HepG2 (cell line): ENCODE data around the gene ELL. TPM values are rescaled to one million over a fixed set of nuclear protein-coding genes. Genes with fewer than 3 reads are reported as not detected.

Source experiments
- ATF3 ChIP-seq: sonication (generic); formaldehyde crosslinking; IDR thresholded peaks from 2 replicates; pipeline ENCODE4 v1.4.0; 2020; ENCODE audit warnings: missing genetic modification reagents
- BATF2 ChIP-seq: sonication (generic); formaldehyde crosslinking; IDR thresholded peaks from 2 replicates; pipeline ENCODE4 v1.8.0; 2022; ENCODE audit warnings: mild to moderate bottlenecking, missing genetic modification reagents, moderate library complexity
- BRCA1 ChIP-seq: sonication (generic); formaldehyde crosslinking; IDR thresholded peaks from 2 replicates; pipeline ENCODE4 v1.4.0; 2020; ENCODE audit warnings: missing genetic modification reagents
- GLI4 ChIP-seq: sonication (generic); formaldehyde crosslinking; IDR thresholded peaks from 2 replicates; pipeline ENCODE4 v1.5.1; 2020; ENCODE audit warnings: missing genetic modification reagents, mild to moderate bottlenecking, moderate library complexity, borderline replicate concordance
- GPN1 ChIP-seq: sonication (generic); formaldehyde crosslinking; IDR thresholded peaks from 2 replicates; pipeline ENCODE4 v1.5.1; 2020; ENCODE audit warnings: missing genetic modification reagents, borderline replicate concordance
- HIC2 ChIP-seq: sonication (generic); formaldehyde crosslinking; IDR thresholded peaks from 2 replicates; pipeline ENCODE4 v1.9.0; 2022; ENCODE audit warnings: low read depth, missing genetic modification reagents
- HOMEZ ChIP-seq: IDR thresholded peaks from 2 replicates; pipeline ENCODE4 v1.6.1; 2016; ENCODE audit warnings: low read depth
- PRDM15 ChIP-seq: sonication (generic); formaldehyde crosslinking; IDR thresholded peaks from 2 replicates; pipeline ENCODE4 v1.4.0; 2020; ENCODE audit warnings: missing genetic modification reagents
- RFX3 ChIP-seq: IDR thresholded peaks from 2 replicates; pipeline ENCODE4 v1.6.1; 2016; ENCODE audit warnings: missing biosample characterization, missing genetic modification reagents
- RXRA ChIP-seq: sonication (generic); formaldehyde crosslinking; IDR thresholded peaks from 2 replicates; pipeline ENCODE4 v1.5.1; 2020; ENCODE audit warnings: missing genetic modification reagents
- UBTF ChIP-seq: sonication (generic); formaldehyde crosslinking; IDR thresholded peaks from 2 replicates; pipeline ENCODE4 v1.4.0; 2020; ENCODE audit warnings: mild to moderate bottlenecking, missing genetic modification reagents
- YY1 ChIP-seq: IDR thresholded peaks from 2 replicates; pipeline ENCODE4 v1.6.1; 2011; ENCODE audit warnings: low read length, low read depth, moderate library complexity, mild to moderate bottlenecking; ENCODE audit not compliant: insufficient read depth, insufficient replicate concordance
- ZFP37 ChIP-seq: sonication (generic); formaldehyde crosslinking; IDR thresholded peaks from 2 replicates; pipeline ENCODE4 v1.4.0; 2020; ENCODE audit warnings: missing genetic modification reagents, borderline replicate concordance
- ZNF709 ChIP-seq: sonication (generic); formaldehyde crosslinking; IDR thresholded peaks from 2 replicates; pipeline ENCODE4 v1.5.0; 2020; ENCODE audit warnings: mild to moderate bottlenecking, missing genetic modification reagents
- ZNF724P ChIP-seq: sonication (generic); formaldehyde crosslinking; IDR thresholded peaks from 2 replicates; pipeline ENCODE4 v1.8.0; 2022; ENCODE audit warnings: missing genetic modification reagents, borderline replicate concordance
- ZNF737 ChIP-seq: sonication (generic); formaldehyde crosslinking; IDR thresholded peaks from 2 replicates; pipeline ENCODE4 v1.5.0; 2020; ENCODE audit warnings: missing genetic modification reagents, mild to moderate bottlenecking, borderline replicate concordance
- ZNF883 ChIP-seq: sonication (generic); formaldehyde crosslinking; IDR thresholded peaks from 2 replicates; pipeline ENCODE4 v1.5.1; 2020; ENCODE audit warnings: mild to moderate bottlenecking, missing genetic modification reagents; ENCODE audit errors: not compliant biosample characterization
- ZSCAN29 ChIP-seq: sonication (generic); formaldehyde crosslinking; conservative IDR thresholded peaks from 2 replicates; pipeline ENCODE4 v1.4.0; 2020; ENCODE audit warnings: mild to moderate bottlenecking, missing genetic modification reagents
- polyA plus RNA-seq, 8 experiments: library from polyadenylated mRNA; depleted of rRNA in 3 of 8; stranded (reverse) in 7 of 8; unstranded in 1 of 8; fragments of >200 nt; fragmentation: Illumina TruSeq in 4 of 8; extraction: Trizol in 4 of 8; gene quantifications; 2 replicates each; pipeline versions ENCODE4 v1.2.1 to v1.2.3, GENCODE V29; 2011 to 2016; ENCODE audit warnings: low read depth in 4 of 8, missing spikeins in 1 of 8, mixed read lengths in 1 of 8; ENCODE audit not compliant: insufficient read depth in 1 of 8
- total RNA-seq, 5 experiments: library from RNA; depleted of rRNA; stranded (reverse); fragments of >200 nt; fragmentation: Illumina TruSeq; extraction: Trizol; gene quantifications; 2 replicates each; pipeline ENCODE4 v1.2.3, GENCODE V29; 2016; ENCODE audit warnings: low read depth in 1 of 5

The ELL gene
- total and polyA plus RNA-seq, 2 of the 13 experiments (the other 11 are each of a cell fraction or from before 2014, with no cell fraction given) = 3.7 to 5.4 TPM

GRCh38 chr19:18478545-18479311, 43.1 kb downstream of the ELL start (continued):
- peak; percentile 87 for TF ChIP-seq RXRA (CRISPR knock-in tag)
- TF ChIP-seq GPN1 (CRISPR knock-in tag) = no peak
- peak; percentile 85 for TF ChIP-seq ATF3 (CRISPR knock-in tag)
- TF ChIP-seq ZNF883 (CRISPR knock-in tag) = no peak
- no peak for TF ChIP-seq BATF2 (CRISPR knock-in tag)
- peak; percentile 86 for TF ChIP-seq HOMEZ (CRISPR knock-in tag)
- 0 out of 2 replicates have a peak, but pooled peaks have one; percentile 87 for TF ChIP-seq ZNF724P (CRISPR knock-in tag)
- TF ChIP-seq HIC2 (CRISPR knock-in tag) = peak; percentile 68; the same call in 1 of the 2 replicates
- peak; percentile 51; the same call in 1 of the 2 replicates for TF ChIP-seq ZNF737
- TF ChIP-seq ZFP37 (CRISPR knock-in tag) = peak; percentile 75; the same call in 1 of the 2 replicates
- TF ChIP-seq PRDM15 (CRISPR knock-in tag) = peak; percentile 52
- TF ChIP-seq ZNF709 = 0 out of 2 replicates have a peak, but pooled peaks have one; percentile 53
- no peak for TF ChIP-seq RFX3 (CRISPR knock-in tag)
- no peak for TF ChIP-seq GLI4
- TF ChIP-seq BRCA1 = no peak
- peak; percentile 70 for TF ChIP-seq YY1
- no peak for TF ChIP-seq ZSCAN29
- peak; percentile 53 for TF ChIP-seq UBTF (CRISPR knock-in tag)
